GM12874 (cell line): Measurements from ENCODE around the gene SHISA7.
"Not testable (repeated sequence)": the region's sequence is repeated elsewhere in the genome, so short reads cannot be mapped to it uniquely, and the experiment has no call there.

Experiments
- CTCF ChIP-seq: IDR thresholded peaks from 2 replicates; pipeline ENCODE4 v1.5.1; 2011; ENCODE audit warnings: low read depth, mild to moderate bottlenecking, control low read depth, low read length, moderate library complexity; ENCODE audit not compliant: insufficient read depth

SHISA7 gene

GRCh38 chr19:55419624-55420236 lies 23.4 kb downstream of the SHISA7 start:
- no peak for TF ChIP-seq CTCF

DNA sequence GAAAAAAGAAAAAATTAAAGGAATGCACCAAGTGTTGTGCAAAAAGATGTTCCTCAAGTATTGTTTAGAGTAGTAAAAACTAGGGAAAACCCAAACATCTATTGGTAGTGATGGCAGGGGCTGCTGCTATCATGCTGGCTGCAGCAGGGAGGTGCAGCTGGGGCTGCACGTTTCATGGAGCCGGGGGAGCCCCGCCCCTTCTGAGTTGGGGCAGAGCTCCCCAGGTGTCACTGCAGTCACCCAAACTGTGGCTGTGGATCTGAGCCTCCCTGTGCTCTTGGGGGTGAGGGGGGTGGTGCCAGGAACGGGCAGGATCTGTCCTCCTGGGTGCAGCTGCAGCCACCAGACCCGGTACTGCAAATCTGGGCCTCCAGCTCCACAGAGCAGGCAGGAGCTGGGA lies 24.0 kb downstream of the SHISA7 start:
- no peak for TF ChIP-seq CTCF

GRCh38 chr19:55418185-55418584 lies 24.9 kb downstream of the SHISA7 start:
- peak; percentile 68 for TF ChIP-seq CTCF

GRCh38 chr19:55410168-55410567 lies 32.9 kb downstream of the SHISA7 start:
- TF ChIP-seq CTCF: no peak

DNA sequence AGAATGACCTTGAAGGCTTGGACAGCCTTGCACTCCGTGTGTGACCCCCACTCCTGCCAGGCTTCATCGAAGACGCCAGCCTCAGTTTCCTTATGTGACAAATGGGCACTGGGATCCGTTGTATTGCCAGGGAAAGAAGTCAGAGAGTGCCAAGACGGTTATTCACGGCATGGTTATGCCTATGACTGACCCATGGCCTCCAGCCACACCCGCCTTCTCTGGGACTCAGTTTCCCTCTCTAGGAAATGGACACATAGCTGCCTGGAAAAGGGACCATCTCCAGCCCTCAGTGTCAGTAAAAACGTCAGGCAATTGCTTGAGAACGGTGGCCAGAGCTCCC lies 34.6 kb downstream of the SHISA7 start:
- no peak for TF ChIP-seq CTCF

DNA sequence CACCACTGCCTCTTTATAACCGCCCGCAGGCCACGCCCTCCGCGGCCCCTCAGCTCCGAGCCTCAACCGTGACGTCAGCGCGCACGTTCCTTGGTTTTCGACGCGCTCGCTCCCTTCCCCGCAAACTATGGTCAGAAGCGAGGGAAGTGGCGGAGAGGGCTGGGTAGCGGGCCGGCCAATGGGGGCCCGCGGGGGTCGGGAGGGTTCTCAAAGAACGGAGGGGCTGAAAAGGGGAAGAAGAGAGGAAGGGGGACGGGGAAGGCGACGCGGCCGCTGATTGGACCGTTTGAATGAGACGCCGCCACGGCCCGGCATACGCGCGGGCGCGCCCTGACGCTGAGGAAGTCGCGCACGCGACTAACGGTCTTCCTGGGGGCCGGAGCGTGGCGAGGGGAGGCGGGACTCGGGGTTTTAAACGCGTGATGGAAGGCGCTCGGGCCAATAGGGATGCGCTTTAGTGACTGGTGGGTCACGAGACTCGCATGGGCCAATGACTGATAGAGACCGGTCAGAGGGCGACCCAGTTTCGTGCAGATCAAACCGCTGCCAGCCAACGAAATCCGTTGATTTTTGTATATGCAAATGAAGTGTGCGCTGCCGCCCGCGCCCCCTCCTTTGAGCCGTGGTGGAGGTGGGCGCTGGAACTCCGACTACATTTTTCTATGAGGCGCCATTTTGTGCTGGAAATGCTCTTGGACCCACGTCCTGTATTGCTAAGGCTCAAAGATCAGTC lies 35.1 kb downstream of the SHISA7 start:
- no peak for TF ChIP-seq CTCF

DNA sequence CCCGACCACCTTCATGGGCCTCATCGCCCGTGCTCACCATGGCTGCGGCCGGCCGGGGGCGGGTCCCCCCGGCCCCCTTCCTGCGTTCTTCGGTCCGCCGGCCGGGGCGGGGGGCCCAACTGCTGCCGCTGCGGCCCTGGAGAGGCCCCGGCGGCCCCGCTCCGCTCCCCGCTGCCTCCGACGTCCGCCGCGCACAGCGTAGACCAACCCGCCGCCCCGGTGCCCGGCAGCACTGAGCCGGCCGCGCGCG lies 35.6 kb downstream of the SHISA7 start, which contains the start of gene UBE2S:
Gene UBE2S, minus strand, starts transcription at position 239 of the 250 bp plus-strand sequence. Its CDS starts 199 bp downstream, at position 40.
- TF ChIP-seq CTCF: not testable (repeated sequence)
